Skeletal muscle satellite cell (primary cell): ENCODE measurements around the gene MRM2.

ENCODE experiments used
- H3K27me3 ChIP-seq: 2 replicates; pipeline ENCODE4 v1.7.0; 2013; ENCODE audit warnings: low read length; ENCODE audit not compliant: control insufficient read depth, insufficient read depth
- H3K36me3 ChIP-seq: 2 replicates; pipeline ENCODE4 v1.7.0; 2013; ENCODE audit warnings: mild to moderate bottlenecking, control low read depth, low read length; ENCODE audit not compliant: insufficient read depth
- H3K4me1 ChIP-seq: 2 replicates; pipeline ENCODE4 v1.7.0; 2013; ENCODE audit warnings: low read length; ENCODE audit not compliant: control insufficient read depth, insufficient read depth
- H3K4me2 ChIP-seq: 2 replicates; pipeline ENCODE4 v1.7.0; 2013; ENCODE audit warnings: mild to moderate bottlenecking, low read length
- H3K4me3 ChIP-seq: 2 replicates; pipeline ENCODE4 v1.7.0; 2013; ENCODE audit warnings: low read length
- H3K9ac ChIP-seq: 2 replicates; pipeline ENCODE4 v1.7.0; 2013; ENCODE audit warnings: mild to moderate bottlenecking, low read depth, low read length, moderate library complexity
- H3K9me3 ChIP-seq: replicated peaks from 2 replicates; pipeline ENCODE4 v1.7.0; 2013; ENCODE audit warnings: mild to moderate bottlenecking, control low read depth, low read length

MRM2 gene

GRCh38 chr7:2264158-2264557, 22.2 kb upstream of the MRM2 start:
- Histone ChIP-seq H3K4me1 (no peaks in the 10 kb centered on the region), H3K36me3 (peaks cover 22% of the 10 kb centered on the region), H3K9me3 (no peaks in the 10 kb centered on the region), H3K4me2 (no peak overlapping the region), H3K27me3 (no peaks in the 10 kb centered on the region), H3K9ac (no peak overlapping the region), H3K4me3 (no peak overlapping the region)

- no peaks in the 10 kb centered on the region for H3K4me1 ChIP-seq
- peaks cover 22% of the 10 kb centered on the region for H3K36me3 ChIP-seq
- no peak overlapping the region for H3K9ac ChIP-seq
- H3K27me3 ChIP-seq = no peaks in the 10 kb centered on the region
- no peaks in the 10 kb centered on the region for H3K9me3 ChIP-seq
- H3K4me3 ChIP-seq = no peak overlapping the region
- H3K4me2 ChIP-seq = no peak overlapping the region
Measured at GRCh38 chr7:2263176-2263575, 21.2 kb upstream of the MRM2 start.

GRCh38 chr7:2261611-2262010, 19.6 kb upstream of the MRM2 start:
- Histone ChIP-seq H3K4me1 (no peaks in the 10 kb centered on the region), H3K9ac (no peak overlapping the region), H3K4me2 (no peak overlapping the region), H3K9me3 (no peaks in the 10 kb centered on the region), H3K36me3 (peaks cover 29% of the 10 kb centered on the region), H3K27me3 (no peaks in the 10 kb centered on the region), H3K4me3 (no peak overlapping the region)

GRCh38 chr7:2260820-2261219, 18.8 kb upstream of the MRM2 start:
- Histone ChIP-seq H3K4me2 (no peak overlapping the region), H3K36me3 (peaks cover 31% of the 10 kb centered on the region), H3K27me3 (no peaks in the 10 kb centered on the region), H3K4me3 (no peak overlapping the region), H3K9me3 (no peaks in the 10 kb centered on the region), H3K9ac (no peak overlapping the region), H3K4me1 (no peaks in the 10 kb centered on the region)

GRCh38 chr7:2259480-2259879, 17.5 kb upstream of the MRM2 start:
- no peaks in the 10 kb centered on the region for H3K27me3 ChIP-seq
- H3K4me2 ChIP-seq = no peak overlapping the region
- no peaks in the 10 kb centered on the region for H3K4me1 ChIP-seq
- H3K9me3 ChIP-seq = no peaks in the 10 kb centered on the region
- H3K9ac ChIP-seq = no peak overlapping the region
- peaks cover 29% of the 10 kb centered on the region for H3K36me3 ChIP-seq
- no peak overlapping the region for H3K4me3 ChIP-seq

- H3K4me1 ChIP-seq = no peaks in the 10 kb centered on the region
- no peak overlapping the region for H3K4me2 ChIP-seq
- H3K36me3 ChIP-seq = peaks cover 24% of the 10 kb centered on the region
- H3K9me3 ChIP-seq = no peaks in the 10 kb centered on the region
- no peaks in the 10 kb centered on the region for H3K27me3 ChIP-seq
- no peak overlapping the region for H3K9ac ChIP-seq
- H3K4me3 ChIP-seq = no peak overlapping the region
Measured at GRCh38 chr7:2258661-2259365, 16.8 kb upstream of the MRM2 start.

GRCh38 chr7:2257651-2258050, 15.6 kb upstream of the MRM2 start:
- Histone ChIP-seq H3K4me1 (no peaks in the 10 kb centered on the region), H3K27me3 (no peaks in the 10 kb centered on the region), H3K9me3 (no peaks in the 10 kb centered on the region), H3K4me3 (no peak overlapping the region), H3K9ac (no peak overlapping the region), H3K4me2 (no peak overlapping the region), H3K36me3 (peaks cover 25% of the 10 kb centered on the region)

- H3K36me3 ChIP-seq = peaks cover 20% of the 10 kb centered on the region
- no peaks in the 10 kb centered on the region for H3K9me3 ChIP-seq
- no peaks in the 10 kb centered on the region for H3K27me3 ChIP-seq
- no peak overlapping the region for H3K4me3 ChIP-seq
- no peak overlapping the region for H3K4me2 ChIP-seq
- H3K4me1 ChIP-seq = no peaks in the 10 kb centered on the region
- H3K9ac ChIP-seq = no peak overlapping the region
Measured at GRCh38 chr7:2257046-2257551, 15.1 kb upstream of the MRM2 start.

- Histone ChIP-seq H3K4me2 (no peak overlapping the region), H3K9me3 (no peaks in the 10 kb centered on the region), H3K36me3 (peaks cover 21% of the 10 kb centered on the region), H3K27me3 (no peaks in the 10 kb centered on the region), H3K4me1 (no peaks in the 10 kb centered on the region), H3K9ac (no peak overlapping the region), H3K4me3 (no peak overlapping the region)
Measured at GRCh38 chr7:2256306-2257045, 14.5 kb upstream of the MRM2 start.

GRCh38 chr7:2255145-2256139, 13.4 kb upstream of the MRM2 start:
- Histone ChIP-seq H3K4me2 (no peak overlapping the region), H3K4me1 (no peaks in the 10 kb centered on the region), H3K9me3 (no peaks in the 10 kb centered on the region), H3K36me3 (peaks cover 25% of the 10 kb centered on the region), H3K4me3 (no peak overlapping the region), H3K9ac (no peak overlapping the region), H3K27me3 (no peaks in the 10 kb centered on the region)
